Endothelial cell of umbilical vein (primary cell): ENCODE measurements around the gene RDH5.

ENCODE experiments used
- EZH2 ChIP-seq: IDR thresholded peaks from 2 replicates; pipeline ENCODE4 v1.6.1; 2012; ENCODE audit warnings: borderline replicate concordance, low read depth, mild to moderate bottlenecking, moderate library complexity, low read length, inconsistent platforms; ENCODE audit not compliant: severe bottlenecking
- JUN ChIP-seq: IDR thresholded peaks from 2 replicates; pipeline ENCODE4 v1.6.1; 2011; ENCODE audit warnings: borderline replicate concordance, low read depth; ENCODE audit not compliant: insufficient read length, insufficient read depth
- MAX ChIP-seq: IDR thresholded peaks from 2 replicates; pipeline ENCODE4 v1.6.1; 2011; ENCODE audit not compliant: insufficient read depth, insufficient read length
- MYC ChIP-seq: IDR thresholded peaks from one replicate; pipeline ENCODE4 v1.6.1; 2011; ENCODE audit warnings: mild to moderate bottlenecking, low read depth, low read length
- POLR2A ChIP-seq: IDR thresholded peaks from 2 replicates; pipeline ENCODE4 v1.6.1; 2012; ENCODE audit warnings: low read depth, mild to moderate bottlenecking, control low read depth, low read length
- POLR2AphosphoS5 ChIP-seq: IDR thresholded peaks from 2 replicates; pipeline ENCODE4 v1.6.1; 2012; ENCODE audit warnings: low read depth, mild to moderate bottlenecking, control low read depth, low read length, moderate library complexity; ENCODE audit not compliant: insufficient read depth
- TF ChIP-seq, protein P1 (sequence below), 2 donors: IDR thresholded peaks; 1 replicate in 1 of 2; 2 replicates in 1 of 2; pipeline ENCODE4 v1.5.1; 2011; ENCODE audit warnings: low read length in 2 of 2, mild to moderate bottlenecking in 2 of 2, moderate library complexity in 2 of 2, control low read depth in 1 of 2, inconsistent platforms in 1 of 2, low read depth in 1 of 2; ENCODE audit not compliant: insufficient read depth in 1 of 2; ENCODE audit errors: extremely low read depth in 1 of 2

GRCh38 chr12:55720894-55721444 is 776 bp downstream of the RDH5 start:
- TF ChIP-seq, protein P1, sequence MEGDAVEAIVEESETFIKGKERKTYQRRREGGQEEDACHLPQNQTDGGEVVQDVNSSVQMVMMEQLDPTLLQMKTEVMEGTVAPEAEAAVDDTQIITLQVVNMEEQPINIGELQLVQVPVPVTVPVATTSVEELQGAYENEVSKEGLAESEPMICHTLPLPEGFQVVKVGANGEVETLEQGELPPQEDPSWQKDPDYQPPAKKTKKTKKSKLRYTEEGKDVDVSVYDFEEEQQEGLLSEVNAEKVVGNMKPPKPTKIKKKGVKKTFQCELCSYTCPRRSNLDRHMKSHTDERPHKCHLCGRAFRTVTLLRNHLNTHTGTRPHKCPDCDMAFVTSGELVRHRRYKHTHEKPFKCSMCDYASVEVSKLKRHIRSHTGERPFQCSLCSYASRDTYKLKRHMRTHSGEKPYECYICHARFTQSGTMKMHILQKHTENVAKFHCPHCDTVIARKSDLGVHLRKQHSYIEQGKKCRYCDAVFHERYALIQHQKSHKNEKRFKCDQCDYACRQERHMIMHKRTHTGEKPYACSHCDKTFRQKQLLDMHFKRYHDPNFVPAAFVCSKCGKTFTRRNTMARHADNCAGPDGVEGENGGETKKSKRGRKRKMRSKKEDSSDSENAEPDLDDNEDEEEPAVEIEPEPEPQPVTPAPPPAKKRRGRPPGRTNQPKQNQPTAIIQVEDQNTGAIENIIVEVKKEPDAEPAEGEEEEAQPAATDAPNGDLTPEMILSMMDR (IDR thresholded peaks at IDR 0.05; ENCODE audit: extremely low read depth in 1 of 2, insufficient read depth in 1 of 2, low read depth in 1 of 2, low read length in 2 of 2) = peak; percentile 70 to 74
- peak; percentile 49 for TF ChIP-seq POLR2A
- peak; percentile 19 for TF ChIP-seq JUN
- TF ChIP-seq EZH2 = no peak
- TF ChIP-seq MYC = no peak
- peak; percentile 74 for TF ChIP-seq POLR2AphosphoS5
- TF ChIP-seq MAX = no peak
